Measurements from ENCODE around the gene TIMM21. TPM values are rescaled to one million over a fixed set of nuclear protein-coding genes. Genes with fewer than 3 reads are reported as not detected.
A peak's percentile ranks its signal among the peaks of the same experiment; 100 is the strongest.

Gene TIMM21
- total RNA-seq, 4 donors from 2014 or later = 17.9 to 38.0 (median 24.1) TPM

GRCh38 chr18:74153377-74153776 lies 5.1 kb downstream of the TIMM21 start:
- H3K27me3 ChIP-seq = no peaks in the 10 kb centered on the region
- peaks cover 39% of the 10 kb centered on the region for H3K36me3 ChIP-seq
- 76% methylated on average over 4 of the region's 4 CpGs for WGBS
- no peak for TF ChIP-seq CTCF (IDR thresholded peaks at IDR 0.05)
- TF ChIP-seq POLR2A (IDR thresholded peaks at IDR 0.05) = no peak
- no peak for TF ChIP-seq POLR2AphosphoS5 (IDR thresholded peaks at IDR 0.05)
- no peak for TF ChIP-seq EP300 (IDR thresholded peaks at IDR 0.05)
- no peak overlapping the region for H3K4me3 ChIP-seq
- no peak for DNase-seq (ENCODE audit: low spot score in 2 of 2)
- H3K4me1 ChIP-seq = peaks cover 30% of the 10 kb centered on the region
- no peak overlapping the region for H3K27ac ChIP-seq
- no peaks in the 10 kb centered on the region for H3K9me3 ChIP-seq

GRCh38 chr18:74153793-74154192 lies 5.5 kb downstream of the TIMM21 start:
- 79% methylated on average over 4 of the region's 4 CpGs for WGBS
- no peak overlapping the region for H3K27ac ChIP-seq
- H3K4me1 ChIP-seq = peaks cover 28% of the 10 kb centered on the region
- peaks cover 43% of the 10 kb centered on the region for H3K36me3 ChIP-seq
- no peak for DNase-seq (ENCODE audit: low spot score in 2 of 2)
- no peaks in the 10 kb centered on the region for H3K27me3 ChIP-seq
- TF ChIP-seq POLR2AphosphoS5 (IDR thresholded peaks at IDR 0.05) (no peak), EP300 (IDR thresholded peaks at IDR 0.05) (no peak), CTCF (IDR thresholded peaks at IDR 0.05) (no peak), POLR2A (IDR thresholded peaks at IDR 0.05) (no peak)
- no peak overlapping the region for H3K4me3 ChIP-seq
- H3K9me3 ChIP-seq = no peaks in the 10 kb centered on the region

GRCh38 chr18:74154716-74155115 lies 6.4 kb downstream of the TIMM21 start:
- no peak overlapping the region for H3K4me3 ChIP-seq
- H3K4me1 ChIP-seq = peaks cover 19% of the 10 kb centered on the region
- H3K9me3 ChIP-seq = no peaks in the 10 kb centered on the region
- TF ChIP-seq POLR2A (IDR thresholded peaks at IDR 0.05) = no peak
- no peak for TF ChIP-seq POLR2AphosphoS5 (IDR thresholded peaks at IDR 0.05)
- TF ChIP-seq CTCF (IDR thresholded peaks at IDR 0.05) = no peak
- no peak for TF ChIP-seq EP300 (IDR thresholded peaks at IDR 0.05)
- H3K27me3 ChIP-seq = no peaks in the 10 kb centered on the region
- H3K27ac ChIP-seq = no peak overlapping the region
- H3K36me3 ChIP-seq = peaks cover 51% of the 10 kb centered on the region
- DNase-seq (ENCODE audit: low spot score in 2 of 2) = no peak
- 76% methylated on average over 4 of the region's 4 CpGs for WGBS

GRCh38 chr18:74155276-74155675 lies 7.0 kb downstream of the TIMM21 start:
- H3K4me1 ChIP-seq = peaks cover 14% of the 10 kb centered on the region
- WGBS = 83% methylated on average over 4 of the region's 4 CpGs
- H3K36me3 ChIP-seq = peaks cover 56% of the 10 kb centered on the region
- H3K27ac ChIP-seq = no peak overlapping the region
- no peak for TF ChIP-seq EP300 (IDR thresholded peaks at IDR 0.05)
- TF ChIP-seq POLR2AphosphoS5 (IDR thresholded peaks at IDR 0.05) = no peak
- no peak for TF ChIP-seq CTCF (IDR thresholded peaks at IDR 0.05)
- no peak for TF ChIP-seq POLR2A (IDR thresholded peaks at IDR 0.05)
- H3K4me3 ChIP-seq = no peak overlapping the region
- H3K9me3 ChIP-seq = no peaks in the 10 kb centered on the region
- H3K27me3 ChIP-seq = no peaks in the 10 kb centered on the region
- no peak for DNase-seq (ENCODE audit: low spot score in 2 of 2)

GRCh38 chr18:74163019-74163660 lies 14.8 kb downstream of the TIMM21 start:
- Histone ChIP-seq H3K4me1 (no peaks in the 10 kb centered on the region), H3K9me3 (no peaks in the 10 kb centered on the region), H3K27ac (peak overlapping the region; percentile 0), H3K27me3 (no peaks in the 10 kb centered on the region), H3K36me3 (peaks cover 39% of the 10 kb centered on the region), H3K4me3 (no peak overlapping the region)
- DNase-seq (ENCODE audit: low spot score in 2 of 2) = no peak
- TF ChIP-seq EP300 (IDR thresholded peaks at IDR 0.05) = no peak
- TF ChIP-seq CTCF (IDR thresholded peaks at IDR 0.05) = no peak
- no peak for TF ChIP-seq POLR2AphosphoS5 (IDR thresholded peaks at IDR 0.05)
- TF ChIP-seq POLR2A (IDR thresholded peaks at IDR 0.05) = no peak
- 24% methylated on average over 11 of the region's 11 CpGs for WGBS

All from suprapubic skin (tissue), 4 donors.